ENCODE results near the gene POLR2E.
A peak's percentile ranks its signal among the peaks of the same experiment; 100 is the strongest.

DNA sequence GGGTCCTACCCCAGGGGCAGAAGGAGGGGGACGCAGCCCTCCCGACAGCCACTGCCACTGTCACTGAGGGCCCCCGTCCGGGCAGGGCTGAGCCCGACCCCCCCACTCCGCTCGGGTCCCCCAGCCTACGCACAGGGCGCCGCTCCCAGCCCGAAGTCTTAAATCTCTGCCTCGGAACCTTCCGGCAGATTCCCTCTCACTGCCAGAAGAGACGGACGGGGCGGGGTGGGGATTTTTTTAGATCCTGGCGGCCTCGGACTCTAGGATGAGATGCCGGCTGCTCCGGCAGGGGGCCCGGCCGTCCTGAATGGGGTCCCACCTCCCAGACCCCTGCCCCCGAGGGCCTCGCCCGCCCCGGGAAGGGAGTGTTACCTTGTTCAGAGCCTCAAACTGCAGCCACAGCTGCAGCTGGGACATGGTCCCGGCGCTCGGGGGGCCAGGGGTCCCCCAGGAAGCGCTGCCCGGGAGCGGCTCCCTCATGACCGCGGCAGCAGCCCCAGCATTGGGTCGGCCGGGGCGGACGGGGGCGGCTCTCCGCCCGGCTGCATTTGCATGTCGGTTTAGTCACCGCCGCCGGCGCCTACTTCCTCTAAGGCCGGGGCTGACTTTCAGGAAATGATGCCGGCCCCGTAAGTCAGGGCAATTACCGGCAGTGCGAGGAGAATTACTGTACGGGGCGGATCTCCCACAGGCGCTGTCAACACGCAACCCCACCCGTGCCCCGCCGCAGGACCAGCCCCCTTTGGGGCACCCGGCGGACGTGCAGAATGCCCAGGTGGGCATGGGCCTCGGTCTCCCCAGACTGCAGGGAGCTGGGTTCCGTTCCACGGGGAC, 36.8 kb upstream of the POLR2E start:
- TF ChIP-seq, protein P1, sequence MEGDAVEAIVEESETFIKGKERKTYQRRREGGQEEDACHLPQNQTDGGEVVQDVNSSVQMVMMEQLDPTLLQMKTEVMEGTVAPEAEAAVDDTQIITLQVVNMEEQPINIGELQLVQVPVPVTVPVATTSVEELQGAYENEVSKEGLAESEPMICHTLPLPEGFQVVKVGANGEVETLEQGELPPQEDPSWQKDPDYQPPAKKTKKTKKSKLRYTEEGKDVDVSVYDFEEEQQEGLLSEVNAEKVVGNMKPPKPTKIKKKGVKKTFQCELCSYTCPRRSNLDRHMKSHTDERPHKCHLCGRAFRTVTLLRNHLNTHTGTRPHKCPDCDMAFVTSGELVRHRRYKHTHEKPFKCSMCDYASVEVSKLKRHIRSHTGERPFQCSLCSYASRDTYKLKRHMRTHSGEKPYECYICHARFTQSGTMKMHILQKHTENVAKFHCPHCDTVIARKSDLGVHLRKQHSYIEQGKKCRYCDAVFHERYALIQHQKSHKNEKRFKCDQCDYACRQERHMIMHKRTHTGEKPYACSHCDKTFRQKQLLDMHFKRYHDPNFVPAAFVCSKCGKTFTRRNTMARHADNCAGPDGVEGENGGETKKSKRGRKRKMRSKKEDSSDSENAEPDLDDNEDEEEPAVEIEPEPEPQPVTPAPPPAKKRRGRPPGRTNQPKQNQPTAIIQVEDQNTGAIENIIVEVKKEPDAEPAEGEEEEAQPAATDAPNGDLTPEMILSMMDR (IDR thresholded peaks at IDR 0.05 in 8 of 11, conservative IDR thresholded peaks at IDR 0.05 in 3 of 11): peak in 2 of 11 experiments; percentile 27 to 28
- TF ChIP-seq POLR2A (IDR thresholded peaks at IDR 0.05): peak in 2 of 3 donors; percentile 26 to 43
